Kidney (tissue), 14 donors: Measurements from ENCODE around the gene SYN1. TPM values are rescaled to one million over a fixed set of nuclear protein-coding genes. Genes with fewer than 3 reads are reported as not detected.
"Not testable (repeated sequence)": the region's sequence is repeated elsewhere in the genome, so short reads cannot be mapped to it uniquely, and the experiment has no call there.

Experiments
- DNase-seq, 5 donors: peaks; one replicate each; pipeline ENCODE4 v3.0.0-alpha.2; 2013 to 2020
- FAIRE-seq: peaks from 2 replicates; lab custom pipeline; 2012; peaks lifted over from hg19 to GRCh38; lab: Jason Lieb, UNC
- H3K27ac ChIP-seq, 2 donors: one replicate each; pipeline ENCODE4 v1.7.0; 2013; ENCODE audit warnings: low read depth in 2 of 2, low read length in 2 of 2, inconsistent platforms in 1 of 2
- H3K27me3 ChIP-seq: one replicate; pipeline ENCODE4 v1.7.1; 2013; ENCODE audit warnings: low read length, inconsistent platforms; ENCODE audit not compliant: control insufficient read depth, insufficient read depth
- H3K36me3 ChIP-seq, 3 donors: one replicate each; pipeline versions ENCODE4 v1.7.0 to v1.7.1; 2013; ENCODE audit warnings: low read length in 3 of 3, control low read depth in 1 of 3, inconsistent platforms in 1 of 3; ENCODE audit not compliant: insufficient read depth in 3 of 3, control insufficient read depth in 2 of 3
- H3K4me1 ChIP-seq, 3 donors: one replicate each; pipeline versions ENCODE4 v1.7.0 to v1.7.1; 2013; ENCODE audit warnings: low read length in 3 of 3, inconsistent platforms in 1 of 3, low read depth in 1 of 3; ENCODE audit not compliant: control insufficient read depth in 2 of 3, insufficient read depth in 2 of 3
- H3K4me3 ChIP-seq, 3 donors: one replicate each; pipeline versions ENCODE4 v1.7.0 to v1.8.1; 2013; ENCODE audit warnings: low read length in 3 of 3, control low read depth in 1 of 3, inconsistent platforms in 1 of 3
- H3K9ac ChIP-seq, 3 donors: one replicate each; pipeline versions ENCODE4 v1.7.0 to v1.7.1; 2013; ENCODE audit warnings: low read length in 3 of 3, control low read depth in 1 of 3, inconsistent platforms in 1 of 3
- H3K9me3 ChIP-seq, 3 donors: one replicate each; pipeline versions ENCODE4 v1.7.0 to v1.7.1; 2013; ENCODE audit warnings: low read length in 3 of 3, control low read depth in 1 of 3, inconsistent platforms in 1 of 3; ENCODE audit not compliant: control insufficient read depth in 2 of 3, insufficient read depth in 1 of 3
- intact Hi-C: fragments of 100-400 bp; cut with DNase I; formaldehyde crosslinking; loops from one replicate; pipeline ENCODE4 v1.11.1; 2022
- polyA plus RNA-seq: library from polyadenylated mRNA; stranded (reverse); fragments of 350-450 nt; fragmentation: Illumina TruSeq; extraction: RNeasy Lipid Tissue Mini Kit (QIAGEN cat#74804); gene quantifications from one replicate; pipeline ENCODE4 v1.2.3, GENCODE V29; 2014; ENCODE audit warnings: low read depth, low replicate concordance; ENCODE audit not compliant: insufficient read depth
- total RNA-seq: library from RNA; stranded (reverse); fragmentation: NEBNext Ultra II Directional; extraction: Animal tissue kit (Norgen Biotek cat#: 25700); gene quantifications from one replicate; pipeline ENCODE4 v1.2.1, GENCODE V29; 2021
- TF ChIP-seq, protein P1 (sequence below): IDR thresholded peaks from 3 replicates; pipeline ENCODE4 v1.5.1; 2012; ENCODE audit warnings: mild to moderate bottlenecking, moderate library complexity, borderline replicate concordance; ENCODE audit not compliant: insufficient read depth; ENCODE audit errors: extremely low read depth
- donor health status: control.
- donor health status: control.
- donor health status: control.
- donor health status: control.
- donor health status: control.
- donor health status: DM: yes; HTN: yes; CAD: no.
- donor health status: Normal renal cell carcinoma (clear cell type).

Gene SYN1
- total and polyA plus RNA-seq, 2 donors from 2014 or later, result 0.85 to 0.88 TPM

DNA sequence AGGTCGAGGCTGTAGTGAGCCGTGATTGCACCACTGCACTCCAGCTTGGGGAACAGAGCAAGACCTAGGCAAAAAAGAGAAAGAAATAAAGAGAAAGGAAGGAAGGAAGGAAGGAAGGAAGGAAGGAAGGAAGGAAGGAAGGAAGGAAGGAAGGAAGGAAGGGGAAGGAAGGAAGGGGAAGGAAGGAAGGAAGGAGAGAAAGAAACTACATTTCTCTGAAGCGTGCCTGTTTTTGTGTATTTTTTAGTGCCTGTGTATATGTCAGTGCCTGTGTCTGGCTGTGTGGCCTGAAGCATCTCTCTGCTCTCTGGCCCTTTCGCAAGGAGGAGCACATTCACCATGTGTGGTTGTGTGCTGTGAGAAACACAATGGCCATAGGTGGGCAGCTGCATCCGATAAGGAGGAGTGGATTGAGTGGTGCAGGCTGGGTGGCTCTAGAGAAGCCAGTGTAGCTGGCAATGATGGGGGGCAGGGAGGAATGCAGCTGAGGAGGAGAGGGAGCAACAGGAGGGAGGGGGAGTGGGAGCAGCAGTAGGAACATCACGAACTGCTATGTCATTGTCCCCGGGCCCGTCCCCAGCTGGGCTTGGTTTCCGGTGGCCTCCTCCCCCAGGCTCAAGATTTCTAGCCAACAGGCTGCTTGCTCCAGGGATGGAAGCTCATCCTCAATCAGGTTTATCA is 11.4 kb downstream of the SYN1 start:
- Histone ChIP-seq H3K27ac (no peak overlapping the region), H3K36me3 (no peaks in the 10 kb centered on the region), H3K4me1 (no peaks in the 10 kb centered on the region), H3K27me3 (no peaks in the 10 kb centered on the region), H3K4me3 (no peak overlapping the region), H3K9me3 (no peaks in the 10 kb centered on the region), H3K9ac (no peak overlapping the region)
- intact Hi-C loops, result no loop called here
- FAIRE-seq, result no peak
- DNase-seq, result peak in 3 of 5 donors; percentile 24 to 43 (median 39)
- TF ChIP-seq, protein P1, sequence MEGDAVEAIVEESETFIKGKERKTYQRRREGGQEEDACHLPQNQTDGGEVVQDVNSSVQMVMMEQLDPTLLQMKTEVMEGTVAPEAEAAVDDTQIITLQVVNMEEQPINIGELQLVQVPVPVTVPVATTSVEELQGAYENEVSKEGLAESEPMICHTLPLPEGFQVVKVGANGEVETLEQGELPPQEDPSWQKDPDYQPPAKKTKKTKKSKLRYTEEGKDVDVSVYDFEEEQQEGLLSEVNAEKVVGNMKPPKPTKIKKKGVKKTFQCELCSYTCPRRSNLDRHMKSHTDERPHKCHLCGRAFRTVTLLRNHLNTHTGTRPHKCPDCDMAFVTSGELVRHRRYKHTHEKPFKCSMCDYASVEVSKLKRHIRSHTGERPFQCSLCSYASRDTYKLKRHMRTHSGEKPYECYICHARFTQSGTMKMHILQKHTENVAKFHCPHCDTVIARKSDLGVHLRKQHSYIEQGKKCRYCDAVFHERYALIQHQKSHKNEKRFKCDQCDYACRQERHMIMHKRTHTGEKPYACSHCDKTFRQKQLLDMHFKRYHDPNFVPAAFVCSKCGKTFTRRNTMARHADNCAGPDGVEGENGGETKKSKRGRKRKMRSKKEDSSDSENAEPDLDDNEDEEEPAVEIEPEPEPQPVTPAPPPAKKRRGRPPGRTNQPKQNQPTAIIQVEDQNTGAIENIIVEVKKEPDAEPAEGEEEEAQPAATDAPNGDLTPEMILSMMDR, result no peak

DNA sequence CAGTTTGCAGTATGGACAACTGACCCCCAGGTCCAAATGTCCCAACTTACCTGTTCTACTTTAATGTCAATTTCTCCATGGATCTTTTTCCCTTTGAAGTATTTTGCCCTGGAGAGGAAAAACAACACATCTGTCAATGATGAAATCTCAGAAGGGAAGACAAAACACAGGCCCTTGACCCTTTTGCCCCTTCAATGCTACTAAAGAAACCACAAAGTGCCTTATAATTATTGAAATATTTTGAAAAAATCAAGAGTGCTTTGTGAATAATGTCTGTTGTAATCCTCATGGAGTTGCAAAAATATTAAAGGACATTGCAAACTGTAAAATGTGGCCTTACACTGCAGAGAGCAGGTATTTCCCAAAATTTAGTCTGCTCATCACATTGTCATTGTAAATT is 12.6 kb downstream of the SYN1 start:
- DNase-seq (no peak), FAIRE-seq (no peak)
- H3K4me1 ChIP-seq, result no peaks in the 10 kb centered on the region
- intact Hi-C loops, result no loop called here
- no peak overlapping the region for H3K9ac ChIP-seq
- H3K27me3 ChIP-seq, result no peaks in the 10 kb centered on the region
- no peak overlapping the region for H3K27ac ChIP-seq
- TF ChIP-seq, protein P1, result no peak
- no peaks in the 10 kb centered on the region for H3K36me3 ChIP-seq
- H3K4me3 ChIP-seq, result no peak overlapping the region
- H3K9me3 ChIP-seq, result no peaks in the 10 kb centered on the region

DNA sequence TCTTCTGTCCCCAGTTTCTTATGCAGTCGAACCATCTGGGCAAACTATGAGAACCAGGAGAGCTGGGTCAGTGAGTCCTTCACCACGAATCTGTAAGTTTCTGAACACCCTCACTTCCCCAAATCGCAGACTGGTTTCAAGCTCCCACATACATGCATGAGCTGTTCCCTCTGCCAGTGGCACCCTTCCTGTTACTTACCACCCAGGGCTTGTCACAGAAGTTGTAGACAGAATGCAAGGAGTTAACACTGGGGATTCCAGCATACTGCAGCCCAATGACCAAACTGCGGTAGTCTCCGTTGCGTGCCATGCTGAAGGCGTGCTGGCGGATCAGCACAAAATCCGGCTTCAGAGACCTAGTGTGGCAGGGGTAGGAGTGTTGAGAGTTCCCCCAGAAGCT is 14.6 kb downstream of the SYN1 start:
- Histone ChIP-seq H3K27ac (no peak overlapping the region), H3K9me3 (no peaks in the 10 kb centered on the region), H3K9ac (no peak overlapping the region), H3K4me3 (no peak overlapping the region), H3K36me3 (no peaks in the 10 kb centered on the region), H3K4me1 (no peaks in the 10 kb centered on the region), H3K27me3 (no peaks in the 10 kb centered on the region)
- FAIRE-seq (no peak), DNase-seq (no peak)
- TF ChIP-seq, protein P1, result no peak
- intact Hi-C loops, result no loop called here

DNA sequence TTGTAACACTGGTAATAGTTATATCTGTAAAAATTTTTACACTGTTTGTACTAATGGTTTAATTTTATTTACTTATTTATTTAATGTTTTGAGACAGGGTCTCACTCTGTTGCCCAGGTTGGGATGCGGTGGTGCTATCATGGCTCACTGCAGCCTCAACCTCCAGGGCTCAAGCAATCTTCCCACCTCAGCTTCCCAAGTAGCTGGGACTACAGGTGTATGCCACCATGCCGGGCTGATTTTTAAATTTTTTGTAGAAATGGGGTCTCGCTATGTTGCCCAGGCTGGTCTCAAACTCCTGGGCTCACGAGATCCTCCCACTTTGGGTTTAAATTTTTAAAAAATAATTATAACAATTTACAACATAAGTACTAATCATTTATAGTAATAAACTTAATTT is 16.5 kb downstream of the SYN1 start:
- DNase-seq, H3K9ac ChIP-seq, H3K27ac ChIP-seq, H3K36me3 ChIP-seq, intact Hi-C loops, FAIRE-seq, H3K27me3 ChIP-seq, H3K4me3 ChIP-seq, H3K9me3 ChIP-seq, H3K4me1 ChIP-seq: not testable (repeated sequence)
